ENCODE results near the gene CKAP2L.

The CKAP2L gene

GRCh38 chr2:112737542-112738232 lies 26.7 kb downstream of the CKAP2L start:
- in situ Hi-C loops (cut with MboI; ENCODE audit: low sequenced_read_pairs): no loop called here
- Histone ChIP-seq H3K27me3 (ENCODE audit: low read depth) (no peaks in the 10 kb centered on the region), H3K36me3 (replicated peaks) (peaks cover 49% of the 10 kb centered on the region)

GRCh38 chr2:112733871-112734270 lies 30.5 kb downstream of the CKAP2L start:
- H3K27me3 ChIP-seq (ENCODE audit: low read depth): no peaks in the 10 kb centered on the region
- no peak overlapping the region for H3K4me3 ChIP-seq
- H3K36me3 ChIP-seq (replicated peaks): peaks cover 14% of the 10 kb centered on the region
- in situ Hi-C loops (cut with MboI; ENCODE audit: low sequenced_read_pairs): no loop called here
- no peaks in the 10 kb centered on the region for H3K9me3 ChIP-seq
- no peaks in the 10 kb centered on the region for H3K4me1 ChIP-seq
- no peak for DNase-seq (ENCODE audit: low spot score in 2 of 2)

More at GRCh38 chr2:112737542-112738232, 26.7 kb downstream of the CKAP2L start:
- Histone ChIP-seq H3K4me3 (no peak overlapping the region), H3K4me1 (no peaks in the 10 kb centered on the region), H3K9me3 (no peaks in the 10 kb centered on the region)
- DNase-seq (ENCODE audit: low spot score in 2 of 2): no peak

- Histone ChIP-seq H3K9me3 (no peaks in the 10 kb centered on the region), H3K4me3 (no peak overlapping the region), H3K27me3 (ENCODE audit: low read depth) (no peaks in the 10 kb centered on the region), H3K4me1 (no peaks in the 10 kb centered on the region), H3K36me3 (replicated peaks) (peaks cover 10% of the 10 kb centered on the region)
- no peak for DNase-seq (ENCODE audit: low spot score in 2 of 2)
- in situ Hi-C loops (cut with MboI; ENCODE audit: low sequenced_read_pairs): no loop called here
Measured at GRCh38 chr2:112733456-112733855, 31.0 kb downstream of the CKAP2L start.

- in situ Hi-C loops (cut with MboI; ENCODE audit: low sequenced_read_pairs): no loop called here
- Histone ChIP-seq H3K4me3 (no peak overlapping the region), H3K36me3 (replicated peaks) (no peaks in the 10 kb centered on the region), H3K4me1 (no peaks in the 10 kb centered on the region; the same call in 1 of the 2 replicates), H3K9me3 (no peaks in the 10 kb centered on the region), H3K27me3 (ENCODE audit: low read depth) (no peaks in the 10 kb centered on the region)
- no peak for DNase-seq (ENCODE audit: low spot score in 2 of 2)
Measured at GRCh38 chr2:112731479-112731878, 32.9 kb downstream of the CKAP2L start.

GRCh38 chr2:112730791-112731190 lies 33.6 kb downstream of the CKAP2L start:
- in situ Hi-C loops (cut with MboI; ENCODE audit: low sequenced_read_pairs): no loop called here

GRCh38 chr2:112730216-112730615 lies 34.2 kb downstream of the CKAP2L start:
- in situ Hi-C loops (cut with MboI; ENCODE audit: low sequenced_read_pairs): no loop called here

More at GRCh38 chr2:112730791-112731190, 33.6 kb downstream of the CKAP2L start:
- H3K4me1 ChIP-seq: no peaks in the 10 kb centered on the region; the same call in 1 of the 2 replicates
- H3K36me3 ChIP-seq (replicated peaks): no peaks in the 10 kb centered on the region
- no peaks in the 10 kb centered on the region for H3K27me3 ChIP-seq (ENCODE audit: low read depth)
- no peaks in the 10 kb centered on the region for H3K9me3 ChIP-seq
- H3K4me3 ChIP-seq: no peak overlapping the region
- no peak for DNase-seq (ENCODE audit: low spot score in 2 of 2)

GRCh38 chr2:112728378-112729175 lies 35.8 kb downstream of the CKAP2L start:
- no peaks in the 10 kb centered on the region for H3K27me3 ChIP-seq (ENCODE audit: low read depth)
- no peaks in the 10 kb centered on the region for H3K36me3 ChIP-seq (replicated peaks)
- no peaks in the 10 kb centered on the region for H3K9me3 ChIP-seq
- no peak for DNase-seq (ENCODE audit: low spot score in 2 of 2)
- no peaks in the 10 kb centered on the region; the same call in 1 of the 2 replicates for H3K4me1 ChIP-seq
- in situ Hi-C loops (cut with MboI; ENCODE audit: low sequenced_read_pairs): loop anchor here (10.0 kb wide), 1 partner anchor 104 kb away; no protein-coding TSS in a partner anchor
- no peak overlapping the region for H3K4me3 ChIP-seq

More at GRCh38 chr2:112730216-112730615, 34.2 kb downstream of the CKAP2L start:
- Histone ChIP-seq H3K4me1 (no peaks in the 10 kb centered on the region; the same call in 1 of the 2 replicates), H3K36me3 (replicated peaks) (no peaks in the 10 kb centered on the region), H3K4me3 (no peak overlapping the region), H3K27me3 (ENCODE audit: low read depth) (no peaks in the 10 kb centered on the region), H3K9me3 (no peaks in the 10 kb centered on the region)
- no peak for DNase-seq (ENCODE audit: low spot score in 2 of 2)

- in situ Hi-C loops (cut with MboI; ENCODE audit: low sequenced_read_pairs): loop anchor here (10.0 kb wide), 1 partner anchor 103 kb away; no protein-coding TSS in a partner anchor
Measured at GRCh38 chr2:112728029-112728362, 36.4 kb downstream of the CKAP2L start.

GRCh38 chr2:112727276-112728028 lies 37.0 kb downstream of the CKAP2L start:
- no peaks in the 10 kb centered on the region for H3K27me3 ChIP-seq (ENCODE audit: low read depth)
- no peaks in the 10 kb centered on the region for H3K36me3 ChIP-seq (replicated peaks)
- no peak for DNase-seq (ENCODE audit: low spot score in 2 of 2)
- no peak overlapping the region for H3K4me3 ChIP-seq
- in situ Hi-C loops (cut with MboI; ENCODE audit: low sequenced_read_pairs): loop anchor here (10.0 kb wide), 1 partner anchor 103 kb away; no protein-coding TSS in a partner anchor
- no peaks in the 10 kb centered on the region for H3K9me3 ChIP-seq
- H3K4me1 ChIP-seq: no peaks in the 10 kb centered on the region; the same call in 1 of the 2 replicates

More at GRCh38 chr2:112728029-112728362, 36.4 kb downstream of the CKAP2L start:
- Histone ChIP-seq H3K36me3 (replicated peaks) (no peaks in the 10 kb centered on the region), H3K4me3 (no peak overlapping the region), H3K9me3 (no peaks in the 10 kb centered on the region), H3K4me1 (no peaks in the 10 kb centered on the region; the same call in 1 of the 2 replicates), H3K27me3 (ENCODE audit: low read depth) (no peaks in the 10 kb centered on the region)
- DNase-seq (ENCODE audit: low spot score in 2 of 2): no peak

GRCh38 chr2:112726487-112727190 lies 37.8 kb downstream of the CKAP2L start:
- Histone ChIP-seq H3K36me3 (replicated peaks) (no peaks in the 10 kb centered on the region), H3K4me1 (no peaks in the 10 kb centered on the region; the same call in 1 of the 2 replicates), H3K27me3 (ENCODE audit: low read depth) (no peaks in the 10 kb centered on the region), H3K4me3 (no peak overlapping the region), H3K9me3 (no peaks in the 10 kb centered on the region)
- in situ Hi-C loops (cut with MboI; ENCODE audit: low sequenced_read_pairs): loop anchor here (10.0 kb wide), 1 partner anchor 102 kb away; no protein-coding TSS in a partner anchor
- peak; percentile 72 to 92 for DNase-seq (ENCODE audit: low spot score in 2 of 2)

GRCh38 chr2:112725545-112726457 lies 38.6 kb downstream of the CKAP2L start:
- no peaks in the 10 kb centered on the region for H3K36me3 ChIP-seq (replicated peaks)
- no peak overlapping the region for H3K4me3 ChIP-seq
- DNase-seq (ENCODE audit: low spot score in 2 of 2): no peak
- H3K9me3 ChIP-seq: no peaks in the 10 kb centered on the region
- in situ Hi-C loops (cut with MboI; ENCODE audit: low sequenced_read_pairs): loop anchor here (10.0 kb wide), 1 partner anchor 101 kb away; no protein-coding TSS in a partner anchor
- no peaks in the 10 kb centered on the region for H3K27me3 ChIP-seq (ENCODE audit: low read depth)
- no peaks in the 10 kb centered on the region; the same call in 1 of the 2 replicates for H3K4me1 ChIP-seq
